Measurements from ENCODE around the gene PDGFB. TPM values are rescaled to one million over a fixed set of nuclear protein-coding genes. Genes with fewer than 3 reads are reported as not detected.

Gene PDGFB
- polyA plus RNA-seq: 1 to 10 TPM; 1.2 to 1.8 TPM

- Histone ChIP-seq H3K36me3 (ENCODE audit: control insufficient read depth in 2 of 2, insufficient read depth in 2 of 2, low read length in 1 of 2) (no peaks in the 10 kb centered on the region), H3K4me3 (ENCODE audit: low read depth in 1 of 2, low read length in 2 of 2) (peak within 1 kb of the TSS; percentile 43 to 52), H3K27ac (ENCODE audit: low read depth in 2 of 2, low read length in 1 of 2) (peak within 1 kb of the TSS; percentile 49 to 54), H3K27me3 (ENCODE audit: control insufficient read depth in 1 of 2, insufficient read depth in 2 of 2, low read length in 2 of 2) (peaks cover 0 to 11% of the 10 kb centered on the region in 2 donors), H3K4me1 (ENCODE audit: control insufficient read depth in 2 of 2, insufficient read depth in 2 of 2, low read length in 1 of 2) (peaks cover 15 to 32% of the 10 kb centered on the region in 2 donors), H3K9me3 (ENCODE audit: control insufficient read depth in 2 of 2, insufficient read depth in 1 of 2, low read depth in 1 of 2, low read length in 1 of 2) (no peaks in the 10 kb centered on the region)
- WGBS, 2 donors: 1% methylated on average over 61 to 68 of the region's 68 CpGs
Measured at GRCh38 chr22:39244496-39245129, at the start of gene PDGFB. Gene PDGFB, minus strand, starts transcription at chr22:39244982. Its CDS starts 1,019 bp downstream, at chr22:39243963.

- peaks cover 7 to 27% of the 10 kb centered on the region in 2 donors for H3K4me1 ChIP-seq (ENCODE audit: control insufficient read depth in 2 of 2, insufficient read depth in 2 of 2, low read length in 1 of 2)
- H3K36me3 ChIP-seq (ENCODE audit: control insufficient read depth in 2 of 2, insufficient read depth in 2 of 2, low read length in 1 of 2): no peaks in the 10 kb centered on the region
- H3K27ac ChIP-seq (ENCODE audit: low read depth in 2 of 2, low read length in 1 of 2): no peak overlapping the region
- no peaks in the 10 kb centered on the region for H3K9me3 ChIP-seq (ENCODE audit: control insufficient read depth in 2 of 2, insufficient read depth in 1 of 2, low read depth in 1 of 2, low read length in 1 of 2)
- H3K4me3 ChIP-seq (ENCODE audit: low read depth in 1 of 2, low read length in 2 of 2): no peak overlapping the region
- 69 to 78% methylated on average over 15 of the region's 15 CpGs for WGBS, 2 donors
- H3K27me3 ChIP-seq (ENCODE audit: control insufficient read depth in 1 of 2, insufficient read depth in 2 of 2, low read length in 2 of 2): no peaks in the 10 kb centered on the region
Measured at GRCh38 chr22:39293766-39294368, 49.1 kb upstream of the PDGFB start.

- Histone ChIP-seq H3K27me3 (ENCODE audit: control insufficient read depth in 1 of 2, insufficient read depth in 2 of 2, low read length in 2 of 2) (no peaks in the 10 kb centered on the region), H3K36me3 (ENCODE audit: control insufficient read depth in 2 of 2, insufficient read depth in 2 of 2, low read length in 1 of 2) (no peaks in the 10 kb centered on the region), H3K4me3 (ENCODE audit: low read depth in 1 of 2, low read length in 2 of 2) (no peak overlapping the region), H3K4me1 (ENCODE audit: control insufficient read depth in 2 of 2, insufficient read depth in 2 of 2, low read length in 1 of 2) (peaks cover 7 to 26% of the 10 kb centered on the region in 2 donors), H3K9me3 (ENCODE audit: control insufficient read depth in 2 of 2, insufficient read depth in 1 of 2, low read depth in 1 of 2, low read length in 1 of 2) (no peaks in the 10 kb centered on the region), H3K27ac (ENCODE audit: low read depth in 2 of 2, low read length in 1 of 2) (peak overlapping the region; percentile 83 to 84)
- 21 to 22% methylated on average over 12 of the region's 12 CpGs for WGBS, 2 donors
Measured at GRCh38 chr22:39292561-39293074, 47.8 kb upstream of the PDGFB start.

- H3K4me1 ChIP-seq (ENCODE audit: control insufficient read depth in 2 of 2, insufficient read depth in 2 of 2, low read length in 1 of 2): peaks cover 6 to 22% of the 10 kb centered on the region in 2 donors
- no peaks in the 10 kb centered on the region for H3K36me3 ChIP-seq (ENCODE audit: control insufficient read depth in 2 of 2, insufficient read depth in 2 of 2, low read length in 1 of 2)
- peak overlapping the region; percentile 83 to 84 for H3K27ac ChIP-seq (ENCODE audit: low read depth in 2 of 2, low read length in 1 of 2)
- H3K4me3 ChIP-seq (ENCODE audit: low read depth in 1 of 2, low read length in 2 of 2): no peak overlapping the region
- H3K27me3 ChIP-seq (ENCODE audit: control insufficient read depth in 1 of 2, insufficient read depth in 2 of 2, low read length in 2 of 2): no peaks in the 10 kb centered on the region
- no peaks in the 10 kb centered on the region for H3K9me3 ChIP-seq (ENCODE audit: control insufficient read depth in 2 of 2, insufficient read depth in 1 of 2, low read depth in 1 of 2, low read length in 1 of 2)
- WGBS, 2 donors: 48 to 57% methylated on average over 18 to 19 of the region's 19 CpGs
Measured at GRCh38 chr22:39292031-39292462, 47.3 kb upstream of the PDGFB start.

- H3K9me3 ChIP-seq (ENCODE audit: control insufficient read depth in 2 of 2, insufficient read depth in 1 of 2, low read depth in 1 of 2, low read length in 1 of 2): no peaks in the 10 kb centered on the region
- H3K27ac ChIP-seq (ENCODE audit: low read depth in 2 of 2, low read length in 1 of 2): no peak overlapping the region
- peaks cover 3 to 22% of the 10 kb centered on the region in 2 donors for H3K4me1 ChIP-seq (ENCODE audit: control insufficient read depth in 2 of 2, insufficient read depth in 2 of 2, low read length in 1 of 2)
Measured at GRCh38 chr22:39291523-39291922, 46.7 kb upstream of the PDGFB start.

GRCh38 chr22:39290724-39291161 lies 46.0 kb upstream of the PDGFB start:
- Histone ChIP-seq H3K4me1 (ENCODE audit: control insufficient read depth in 2 of 2, insufficient read depth in 2 of 2, low read length in 1 of 2) (peaks cover 3 to 22% of the 10 kb centered on the region in 2 donors), H3K27me3 (ENCODE audit: control insufficient read depth in 1 of 2, insufficient read depth in 2 of 2, low read length in 2 of 2) (no peaks in the 10 kb centered on the region), H3K27ac (ENCODE audit: low read depth in 2 of 2, low read length in 1 of 2) (no peak overlapping the region), H3K9me3 (ENCODE audit: control insufficient read depth in 2 of 2, insufficient read depth in 1 of 2, low read depth in 1 of 2, low read length in 1 of 2) (no peaks in the 10 kb centered on the region), H3K4me3 (ENCODE audit: low read depth in 1 of 2, low read length in 2 of 2) (no peak overlapping the region), H3K36me3 (ENCODE audit: control insufficient read depth in 2 of 2, insufficient read depth in 2 of 2, low read length in 1 of 2) (no peaks in the 10 kb centered on the region)
- WGBS, 2 donors: 29 to 36% methylated on average over 17 of the region's 17 CpGs

More at GRCh38 chr22:39291523-39291922, 46.7 kb upstream of the PDGFB start:
- Histone ChIP-seq H3K4me3 (ENCODE audit: low read depth in 1 of 2, low read length in 2 of 2) (no peak overlapping the region), H3K27me3 (ENCODE audit: control insufficient read depth in 1 of 2, insufficient read depth in 2 of 2, low read length in 2 of 2) (no peaks in the 10 kb centered on the region), H3K36me3 (ENCODE audit: control insufficient read depth in 2 of 2, insufficient read depth in 2 of 2, low read length in 1 of 2) (no peaks in the 10 kb centered on the region)
- 87 to 89% methylated on average over 10 of the region's 10 CpGs for WGBS, 2 donors

- Histone ChIP-seq H3K27me3 (ENCODE audit: control insufficient read depth in 1 of 2, insufficient read depth in 2 of 2, low read length in 2 of 2) (no peaks in the 10 kb centered on the region), H3K27ac (ENCODE audit: low read depth in 2 of 2, low read length in 1 of 2) (no peak overlapping the region), H3K36me3 (ENCODE audit: control insufficient read depth in 2 of 2, insufficient read depth in 2 of 2, low read length in 1 of 2) (no peaks in the 10 kb centered on the region), H3K4me1 (ENCODE audit: control insufficient read depth in 2 of 2, insufficient read depth in 2 of 2, low read length in 1 of 2) (peaks cover 3 to 22% of the 10 kb centered on the region in 2 donors), H3K4me3 (ENCODE audit: low read depth in 1 of 2, low read length in 2 of 2) (no peak overlapping the region), H3K9me3 (ENCODE audit: control insufficient read depth in 2 of 2, insufficient read depth in 1 of 2, low read depth in 1 of 2, low read length in 1 of 2) (peaks cover 0 to 2% of the 10 kb centered on the region in 2 donors)
- 66 to 67% methylated on average over 16 of the region's 16 CpGs for WGBS, 2 donors
Measured at GRCh38 chr22:39289975-39290720, 45.4 kb upstream of the PDGFB start.

- no peak overlapping the region for H3K27ac ChIP-seq (ENCODE audit: low read depth in 2 of 2, low read length in 1 of 2)
- peaks cover 0 to 7% of the 10 kb centered on the region in 2 donors for H3K9me3 ChIP-seq (ENCODE audit: control insufficient read depth in 2 of 2, insufficient read depth in 1 of 2, low read depth in 1 of 2, low read length in 1 of 2)
- no peak overlapping the region for H3K4me3 ChIP-seq (ENCODE audit: low read depth in 1 of 2, low read length in 2 of 2)
- peaks cover 3 to 22% of the 10 kb centered on the region in 2 donors for H3K4me1 ChIP-seq (ENCODE audit: control insufficient read depth in 2 of 2, insufficient read depth in 2 of 2, low read length in 1 of 2)
- H3K27me3 ChIP-seq (ENCODE audit: control insufficient read depth in 1 of 2, insufficient read depth in 2 of 2, low read length in 2 of 2): no peaks in the 10 kb centered on the region
- 71 to 79% methylated on average over 14 of the region's 14 CpGs for WGBS, 2 donors
- no peaks in the 10 kb centered on the region for H3K36me3 ChIP-seq (ENCODE audit: control insufficient read depth in 2 of 2, insufficient read depth in 2 of 2, low read length in 1 of 2)
Measured at GRCh38 chr22:39289533-39289932, 44.8 kb upstream of the PDGFB start.

GRCh38 chr22:39288135-39288898 lies 43.5 kb upstream of the PDGFB start:
- no peaks in the 10 kb centered on the region for H3K36me3 ChIP-seq (ENCODE audit: control insufficient read depth in 2 of 2, insufficient read depth in 2 of 2, low read length in 1 of 2)
- no peak overlapping the region for H3K4me3 ChIP-seq (ENCODE audit: low read depth in 1 of 2, low read length in 2 of 2)
- H3K27ac ChIP-seq (ENCODE audit: low read depth in 2 of 2, low read length in 1 of 2): no peak overlapping the region
- no peaks in the 10 kb centered on the region for H3K27me3 ChIP-seq (ENCODE audit: control insufficient read depth in 1 of 2, insufficient read depth in 2 of 2, low read length in 2 of 2)
- WGBS, 2 donors: 94 to 97% methylated on average over 13 of the region's 13 CpGs
- H3K9me3 ChIP-seq (ENCODE audit: control insufficient read depth in 2 of 2, insufficient read depth in 1 of 2, low read depth in 1 of 2, low read length in 1 of 2): peaks cover 0 to 7% of the 10 kb centered on the region in 2 donors
- peaks cover 8 to 34% of the 10 kb centered on the region in 2 donors for H3K4me1 ChIP-seq (ENCODE audit: control insufficient read depth in 2 of 2, insufficient read depth in 2 of 2, low read length in 1 of 2)
